Measurements from ENCODE around the gene ARAP3. TPM values are rescaled to one million over a fixed set of nuclear protein-coding genes. Genes with fewer than 3 reads are reported as not detected.

The ARAP3 gene
- total and polyA plus RNA-seq, 9 of the 15 experiments (the other 6 are each of a cell fraction or from before 2014, with no cell fraction given), result 0.83 to 25.7 (median 6.4) TPM

- H3K27ac ChIP-seq (ENCODE audit: extremely low read depth, low read depth, low read length), result peak overlapping the region; percentile 89
- peak; percentile 54 for FAIRE-seq
- peaks cover 69% of the 10 kb centered on the region for H3K36me3 ChIP-seq (ENCODE audit: control insufficient read depth, insufficient read depth, low read length)
- H2AFZ ChIP-seq (ENCODE audit: low read depth, low read length), result peak overlapping the region; percentile 43
- in situ Hi-C loops (cut with MboI), result no loop called here
- ChIA-PET POLR2A (interaction anchor here (0.8 to 3.6 kb wide), 14 partner anchors 8 to 105 kb away, joined by 3 to 25 read pairs (median 8); partner anchors contain the start of genes HDAC3 and RELL2), CTCF (ENCODE audit: low intra/inter-chr PET ratio) (interaction anchor here (0.6 to 2.9 kb wide), 2 partner anchors 26 to 288 kb away, joined by 3 to 57 read pairs; no protein-coding TSS in a partner anchor)
- no peaks in the 10 kb centered on the region for H3K27me3 ChIP-seq (ENCODE audit: control insufficient read depth in 2 of 2, insufficient read depth in 2 of 2, low read length in 2 of 2)
- ATAC-seq, result peak; percentile 62
- under 1% methylated on average over 20 of the region's 36 CpGs for WGBS (ENCODE audit: insufficient coverage, low coverage, missing lambda C conversion rate)
- peak overlapping the region; percentile 90 for H3K4me2 ChIP-seq (ENCODE audit: insufficient read depth, low read length)
- no peaks in the 10 kb centered on the region for H4K20me1 ChIP-seq (replicated peaks; ENCODE audit: control insufficient read depth, insufficient read depth, low read length)
- DNase-seq (ENCODE audit: extremely low read depth in 1 of 4, low spot score in 3 of 4), result peak in 2 of 4 experiments; percentile 68 to 87
- intact Hi-C loops (cut with micrococcal nuclease), result loop anchor here (2.0 to 10.0 kb wide), 3 partner anchors 13 to 1503 kb away; partner anchors contain the start of gene PURA
- H3K4me3 ChIP-seq, result peak overlapping the region; percentile 97
- no peaks in the 10 kb centered on the region for H3K9me3 ChIP-seq (replicated peaks; ENCODE audit: control insufficient read depth, insufficient read depth, low read depth, low read length)
- H3K79me2 ChIP-seq (ENCODE audit: control insufficient read depth, insufficient read depth, low read length), result peaks cover 55% of the 10 kb centered on the region
- no peaks in the 10 kb centered on the region for H3K9me1 ChIP-seq (ENCODE audit: control insufficient read depth, insufficient read depth, low read length)
- H3K4me1 ChIP-seq (replicated peaks in 1 of 2; ENCODE audit: control insufficient read depth in 2 of 2, insufficient read depth in 2 of 2, low read length in 2 of 2), result peaks cover 3 to 4% of the 10 kb centered on the region in 2 experiments; a peak in 3 of 5 replicates
- peak overlapping the region; percentile 86 to 91 for H3K9ac ChIP-seq (ENCODE audit: insufficient read depth in 1 of 2, low read depth in 2 of 2, low read length in 2 of 2)
- BruUV-seq (replicated peaks), result no TSS peak
- no peak for TF ChIP-seq TAF7 (tag; IDR thresholded peaks at IDR 0.05)
- 0 out of 2 replicates have a peak, but pooled peaks have one; percentile 19 for TF ChIP-seq PKNOX1 (IDR thresholded peaks at IDR 0.05)
- no peak for TF ChIP-seq RBM39 (optimal IDR thresholded peaks at IDR 0.05; ENCODE audit: low read depth, low read length)
- TF ChIP-seq PHB (CRISPR knock-in tag; IDR thresholded peaks at IDR 0.05), result no peak
- peak; percentile 46 to 49; a peak in 2 of 4 replicates for TF ChIP-seq MNT (conservative IDR thresholded peaks at IDR 0.05)
- peak; percentile 64 for TF ChIP-seq NR2C1 (IDR thresholded peaks at IDR 0.05)
- peak; percentile 45; the same call in 1 of the 2 replicates for TF ChIP-seq NR2C1 (tag; IDR thresholded peaks at IDR 0.05)
- peak; percentile 75 for TF ChIP-seq GABPB1 (CRISPR knock-in tag; IDR thresholded peaks at IDR 0.05)
- no peak for TF ChIP-seq TCFL5 (CRISPR knock-in tag; conservative IDR thresholded peaks at IDR 0.05)
- TF ChIP-seq STAT5B (CRISPR knock-in tag; IDR thresholded peaks at IDR 0.05), result no peak
- peak in 1 of 3 experiments; percentile 4 for TF ChIP-seq YY1 (IDR thresholded peaks at IDR 0.05; ENCODE audit: borderline replicate concordance in 1 of 3, control insufficient read depth in 1 of 3, extremely low read depth in 1 of 3, insufficient read depth in 3 of 3, insufficient read length in 1 of 3, insufficient replicate concordance in 2 of 3, low read depth in 1 of 3, low read length in 2 of 3)
Observed at GRCh38 chr5:141618030-141618803, 63.8 kb downstream of the ARAP3 start.

Measured in K562 (cell line).